D721Med (cell line): ENCODE data around the gene KRT34.

ENCODE experiments used
- DNase-seq: peaks from one replicate; pipeline ENCODE4 v3.0.0; 2011; ENCODE audit warnings: low spot score; ENCODE audit not compliant: insufficient read length
- FAIRE-seq: peaks from 2 replicates; lab custom pipeline; 2011; peaks lifted over from hg19 to GRCh38; lab: Jason Lieb, UNC
- TF ChIP-seq, protein P1 (sequence below): IDR thresholded peaks from 2 replicates; pipeline ENCODE4 v1.5.1; 2012; ENCODE audit warnings: mild to moderate bottlenecking, control low read depth; ENCODE audit not compliant: insufficient read depth; ENCODE audit errors: missing control alignments

Gene KRT34

DNA sequence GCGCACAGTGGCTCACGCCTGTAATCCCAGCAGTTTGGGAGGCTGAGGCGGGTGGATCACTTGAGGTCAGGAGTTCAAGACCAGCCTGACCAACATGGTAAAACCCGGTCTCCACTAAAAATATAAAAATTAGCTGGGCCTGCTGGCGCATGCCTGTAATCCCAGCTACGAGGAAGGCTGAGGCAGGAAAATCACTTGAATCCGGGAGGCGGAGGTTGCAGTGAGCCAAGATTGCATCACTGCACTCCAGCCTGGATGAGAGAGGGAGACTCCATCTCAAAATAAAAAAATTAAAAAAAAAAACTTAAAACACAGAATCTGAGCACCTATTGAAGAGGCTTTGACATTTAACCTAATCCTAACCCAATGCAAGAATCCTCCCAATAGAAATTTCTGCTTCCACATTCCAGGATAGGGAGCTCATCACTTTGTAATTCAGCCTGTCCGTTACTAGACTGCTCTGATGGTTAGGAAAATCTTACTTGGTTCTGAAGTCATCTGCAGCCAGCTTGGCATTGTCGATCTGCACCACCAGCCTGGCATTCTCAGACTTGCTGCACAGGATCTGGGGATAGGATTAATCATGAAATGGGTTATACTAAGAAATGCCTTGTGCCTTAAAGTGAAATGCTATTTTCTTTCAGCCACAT is 14.6 kb downstream of the KRT34 start:
- no peak for FAIRE-seq
- TF ChIP-seq, protein P1, sequence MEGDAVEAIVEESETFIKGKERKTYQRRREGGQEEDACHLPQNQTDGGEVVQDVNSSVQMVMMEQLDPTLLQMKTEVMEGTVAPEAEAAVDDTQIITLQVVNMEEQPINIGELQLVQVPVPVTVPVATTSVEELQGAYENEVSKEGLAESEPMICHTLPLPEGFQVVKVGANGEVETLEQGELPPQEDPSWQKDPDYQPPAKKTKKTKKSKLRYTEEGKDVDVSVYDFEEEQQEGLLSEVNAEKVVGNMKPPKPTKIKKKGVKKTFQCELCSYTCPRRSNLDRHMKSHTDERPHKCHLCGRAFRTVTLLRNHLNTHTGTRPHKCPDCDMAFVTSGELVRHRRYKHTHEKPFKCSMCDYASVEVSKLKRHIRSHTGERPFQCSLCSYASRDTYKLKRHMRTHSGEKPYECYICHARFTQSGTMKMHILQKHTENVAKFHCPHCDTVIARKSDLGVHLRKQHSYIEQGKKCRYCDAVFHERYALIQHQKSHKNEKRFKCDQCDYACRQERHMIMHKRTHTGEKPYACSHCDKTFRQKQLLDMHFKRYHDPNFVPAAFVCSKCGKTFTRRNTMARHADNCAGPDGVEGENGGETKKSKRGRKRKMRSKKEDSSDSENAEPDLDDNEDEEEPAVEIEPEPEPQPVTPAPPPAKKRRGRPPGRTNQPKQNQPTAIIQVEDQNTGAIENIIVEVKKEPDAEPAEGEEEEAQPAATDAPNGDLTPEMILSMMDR, result no peak
- no peak for DNase-seq

DNA sequence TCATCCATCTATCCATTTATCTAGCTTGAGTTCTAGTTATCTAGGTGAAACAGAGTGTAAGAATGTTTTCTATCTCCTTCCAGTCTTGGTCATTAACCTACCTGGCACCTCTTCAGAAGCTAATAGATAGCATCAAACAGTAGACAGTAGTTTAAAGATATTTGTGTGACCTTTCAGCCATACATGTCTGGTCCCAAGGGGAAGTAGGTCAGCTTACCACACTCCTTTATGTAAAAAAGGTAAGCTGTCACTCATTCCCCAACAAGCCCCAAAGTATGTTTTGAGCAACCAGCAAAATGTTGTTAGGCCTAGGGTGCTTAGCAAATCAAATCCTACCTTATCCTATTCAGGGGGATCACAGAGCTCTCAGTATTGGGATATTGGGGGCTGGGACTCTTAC is 16.0 kb downstream of the KRT34 start:
- DNase-seq, result no peak
- FAIRE-seq, result no peak
- TF ChIP-seq, protein P1, result no peak

DNA sequence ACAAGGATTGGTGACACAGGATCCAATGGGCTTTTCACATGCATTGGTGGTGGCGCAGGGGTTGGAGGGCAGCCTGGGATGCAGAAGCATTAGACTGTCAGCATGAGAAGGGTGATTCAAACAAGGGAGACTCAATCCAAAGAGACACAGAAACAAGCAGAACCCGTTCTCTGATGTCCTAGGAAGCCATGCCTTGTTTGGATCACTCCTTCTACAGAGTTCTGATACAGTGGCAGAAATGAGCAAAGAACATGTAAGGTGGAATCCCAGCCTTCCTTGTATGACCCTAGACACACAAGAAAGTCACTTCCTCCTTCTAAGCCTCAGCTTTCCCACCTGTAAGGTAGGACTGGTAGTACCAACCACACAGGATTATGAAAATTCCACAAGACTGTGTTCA is 18.2 kb downstream of the KRT34 start:
- FAIRE-seq, result no peak
- DNase-seq, result no peak
- TF ChIP-seq, protein P1, result no peak

DNA sequence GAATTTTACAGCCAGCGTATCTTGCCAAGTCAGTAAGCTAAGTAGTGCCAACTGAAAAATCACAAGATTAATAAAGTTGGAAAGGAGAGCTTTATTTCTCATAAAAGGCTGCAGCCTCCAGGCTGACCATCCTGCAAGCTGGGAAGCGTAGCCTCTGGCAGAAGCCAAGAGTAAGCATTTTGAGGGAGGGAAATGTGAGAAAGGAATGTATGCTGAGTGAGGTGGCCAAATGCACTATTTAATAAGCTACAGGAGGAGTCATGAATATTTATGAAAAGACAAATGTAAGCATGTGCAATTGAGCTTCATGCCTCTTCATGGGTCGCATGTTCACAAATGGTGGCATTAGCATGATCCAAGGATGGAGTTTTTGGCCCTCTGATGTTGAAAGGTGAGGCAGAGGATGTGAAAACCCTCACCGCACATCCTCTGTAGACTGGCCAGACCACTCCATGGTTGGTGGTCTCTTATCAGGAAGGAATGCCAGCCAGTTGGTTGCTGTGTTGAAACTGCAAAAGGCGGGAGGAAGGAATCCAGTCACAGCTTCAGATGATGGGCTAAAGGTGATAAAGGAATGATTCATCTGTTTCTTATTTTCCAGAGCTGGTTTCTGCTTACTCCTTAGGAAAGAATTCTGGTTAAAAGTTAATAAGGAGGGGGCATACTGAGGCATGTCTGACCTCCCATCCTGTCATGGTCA is 21.7 kb downstream of the KRT34 start:
- FAIRE-seq (no peak), DNase-seq (no peak)
- TF ChIP-seq, protein P1, result no peak

DNA sequence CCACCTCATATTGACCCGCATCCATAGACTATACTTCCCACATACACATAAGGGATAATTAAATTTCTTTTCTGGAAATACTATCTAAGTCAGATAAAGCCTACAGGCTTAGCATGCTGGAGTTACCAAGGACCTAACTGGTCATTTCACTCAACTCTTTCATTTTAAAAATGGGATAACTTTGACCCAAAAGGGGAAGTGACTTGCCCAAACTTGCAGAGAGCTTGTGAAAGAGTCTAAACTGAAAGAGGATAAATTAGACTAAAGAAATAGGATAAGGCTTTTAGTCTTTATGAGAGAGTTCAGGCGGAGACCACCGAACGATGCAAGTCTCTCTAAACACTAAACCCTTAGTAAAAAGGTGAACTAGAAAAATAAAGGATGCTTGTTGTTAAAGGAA is 27.6 kb downstream of the KRT34 start:
- DNase-seq (no peak), FAIRE-seq (no peak)
- TF ChIP-seq, protein P1, result no peak

DNA sequence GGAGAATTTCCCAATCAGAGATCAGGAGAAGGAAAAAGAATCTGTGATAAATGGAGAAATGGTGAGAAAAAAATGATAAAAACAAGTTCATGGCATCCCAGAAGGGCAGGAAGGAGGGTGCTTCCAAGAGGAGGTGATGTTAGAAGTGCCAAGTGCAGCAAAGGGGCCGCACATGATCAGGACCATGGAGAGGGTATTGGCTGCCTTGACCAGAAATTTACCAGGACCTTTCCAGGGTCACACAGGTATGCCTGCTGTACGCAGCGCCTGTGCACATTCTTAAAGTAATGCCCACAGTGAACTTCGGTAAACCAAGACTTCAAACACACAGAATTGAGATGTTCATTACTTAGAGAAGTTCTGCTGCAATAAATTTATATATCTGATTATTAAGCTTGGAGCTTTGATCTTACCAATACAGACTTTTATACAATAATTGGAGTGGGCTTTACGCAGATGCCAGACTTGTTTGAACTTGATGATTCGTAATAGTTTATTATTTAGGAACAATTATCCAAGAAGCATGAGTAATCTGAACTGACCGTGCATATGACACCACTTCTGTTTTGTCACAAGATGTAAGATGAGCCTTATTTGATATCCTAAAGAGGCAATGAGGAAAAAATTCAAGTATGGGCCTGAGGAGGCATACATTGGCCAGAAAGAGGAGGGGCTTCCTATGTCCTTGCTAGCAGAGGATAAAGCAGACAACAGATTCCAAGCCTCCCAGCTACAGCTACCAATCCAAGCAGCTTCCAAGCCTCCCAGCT is 29.3 kb downstream of the KRT34 start:
- DNase-seq, result no peak
- FAIRE-seq, result no peak

More for the DNA sequence above, 29.3 kb downstream of the KRT34 start:
- TF ChIP-seq, protein P1, result no peak
